ENCODE measurements around the gene UCP3.
"Not testable (repeated sequence)": the region's sequence is repeated elsewhere in the genome, so short reads cannot be mapped to it uniquely, and the experiment has no call there.

Gene UCP3

GRCh38 chr11:73988227-73988626 lies 20.7 kb downstream of the UCP3 start:
- TF ChIP-seq ISL1 (CRISPR knock-in tag; IDR thresholded peaks at IDR 0.05) (no peak), TOX (CRISPR knock-in tag; IDR thresholded peaks at IDR 0.05; ENCODE audit: borderline replicate concordance) (no peak), ZNF8 (CRISPR knock-in tag; IDR thresholded peaks at IDR 0.05) (no peak), TCF4 (CRISPR knock-in tag; IDR thresholded peaks at IDR 0.05; ENCODE audit: borderline replicate concordance) (no peak), OSR1 (CRISPR knock-in tag; IDR thresholded peaks at IDR 0.05) (no peak), CSRNP3 (CRISPR knock-in tag; IDR thresholded peaks at IDR 0.05) (no peak), ESRRG (CRISPR knock-in tag; IDR thresholded peaks at IDR 0.05) (no peak), RARB (CRISPR knock-in tag; IDR thresholded peaks at IDR 0.05) (no peak), PATZ1 (CRISPR knock-in tag; IDR thresholded peaks at IDR 0.05; ENCODE audit: borderline replicate concordance) (no peak), ZNF70 (CRISPR knock-in tag; IDR thresholded peaks at IDR 0.05) (no peak), ARNTL (CRISPR knock-in tag; IDR thresholded peaks at IDR 0.05; ENCODE audit: borderline replicate concordance, low read depth) (no peak), ZFP3 (CRISPR knock-in tag; IDR thresholded peaks at IDR 0.05) (no peak), BACH2 (CRISPR knock-in tag; IDR thresholded peaks at IDR 0.05; ENCODE audit: borderline replicate concordance) (no peak)
- ATAC-seq: no peak

GRCh38 chr11:73985661-73986060 lies 23.2 kb downstream of the UCP3 start:
- ATAC-seq: not testable (repeated sequence)

- ATAC-seq: no peak
- no peak for TF ChIP-seq TCF4 (CRISPR knock-in tag; IDR thresholded peaks at IDR 0.05; ENCODE audit: borderline replicate concordance)
- no peak for TF ChIP-seq ESRRG (CRISPR knock-in tag; IDR thresholded peaks at IDR 0.05)
- no peak for TF ChIP-seq ZC3H10 (CRISPR knock-in tag; IDR thresholded peaks at IDR 0.05)
- TF ChIP-seq GLIS3 (CRISPR knock-in tag; IDR thresholded peaks at IDR 0.05): no peak
- TF ChIP-seq ZFP30 (CRISPR knock-in tag; IDR thresholded peaks at IDR 0.05): no peak
- no peak for TF ChIP-seq CSDC2 (CRISPR knock-in tag; IDR thresholded peaks at IDR 0.05)
- TF ChIP-seq TSHZ2 (CRISPR knock-in tag; IDR thresholded peaks at IDR 0.05): no peak
- TF ChIP-seq ISL1 (CRISPR knock-in tag; IDR thresholded peaks at IDR 0.05): no peak
Measured at GRCh38 chr11:73983741-73984538, 24.9 kb downstream of the UCP3 start.

- ATAC-seq: peak; percentile 94
- TF ChIP-seq ZFP3 (CRISPR knock-in tag; IDR thresholded peaks at IDR 0.05) (peak; percentile 97), BACH2 (CRISPR knock-in tag; IDR thresholded peaks at IDR 0.05; ENCODE audit: borderline replicate concordance) (no peak), ZNF565 (CRISPR knock-in tag; conservative IDR thresholded peaks at IDR 0.05; ENCODE audit: low read depth) (no peak), TOX (CRISPR knock-in tag; IDR thresholded peaks at IDR 0.05; ENCODE audit: borderline replicate concordance) (no peak), POU6F1 (CRISPR knock-in tag; IDR thresholded peaks at IDR 0.05; ENCODE audit: borderline replicate concordance, low read depth) (no peak), PATZ1 (CRISPR knock-in tag; IDR thresholded peaks at IDR 0.05; ENCODE audit: borderline replicate concordance) (no peak), GLIS3 (CRISPR knock-in tag; IDR thresholded peaks at IDR 0.05) (no peak; the same call in 1 of the 2 replicates), CSDC2 (CRISPR knock-in tag; IDR thresholded peaks at IDR 0.05) (no peak), TCF4 (CRISPR knock-in tag; IDR thresholded peaks at IDR 0.05; ENCODE audit: borderline replicate concordance) (no peak), ARNTL (CRISPR knock-in tag; IDR thresholded peaks at IDR 0.05; ENCODE audit: borderline replicate concordance, low read depth) (no peak), PPARA (CRISPR knock-in tag; IDR thresholded peaks at IDR 0.05; ENCODE audit: borderline replicate concordance) (no peak), ZNF70 (CRISPR knock-in tag; IDR thresholded peaks at IDR 0.05) (no peak), SNAI2 (CRISPR knock-in tag; IDR thresholded peaks at IDR 0.05) (peak; percentile 86; the same call in 1 of the 2 replicates), RARB (CRISPR knock-in tag; IDR thresholded peaks at IDR 0.05) (no peak), ESRRG (CRISPR knock-in tag; IDR thresholded peaks at IDR 0.05) (no peak), CREB5 (CRISPR knock-in tag; IDR thresholded peaks at IDR 0.05; ENCODE audit: low read depth) (no peak), ZC3H10 (CRISPR knock-in tag; IDR thresholded peaks at IDR 0.05) (no peak)
Measured at GRCh38 chr11:73982990-73983740, 25.7 kb downstream of the UCP3 start.

Measured in SK-N-SH treated with all-trans-retinoic acid at 6 μM for 48 hours (cell line).